Activated CD4-positive, alpha-beta T cell treated with anti-CD3 and anti-CD28 coated beads for 4 hours (primary cell): ENCODE data around the gene CCPG1.

Source experiments
- DNase-seq, 2 donors: peaks; one replicate each; pipeline ENCODE4 v3.0.0-alpha.2; 2020

The CCPG1 gene

GRCh38 chr15:55318588-55319494 lies 89.3 kb downstream of the CCPG1 start, which contains the start of the genes PIGB and PIGBOS1:
PIGB (plus strand) TSS chr15:55319222; CDS start chr15:55319251, 29 bp downstream.
PIGBOS1 (minus strand) TSS chr15:55319123; CDS start chr15:55317792, 1,331 bp downstream.
- DNase-seq, result peak; percentile 70 to 74
